Measurements from ENCODE around the gene GAS7.

The GAS7 gene

DNA sequence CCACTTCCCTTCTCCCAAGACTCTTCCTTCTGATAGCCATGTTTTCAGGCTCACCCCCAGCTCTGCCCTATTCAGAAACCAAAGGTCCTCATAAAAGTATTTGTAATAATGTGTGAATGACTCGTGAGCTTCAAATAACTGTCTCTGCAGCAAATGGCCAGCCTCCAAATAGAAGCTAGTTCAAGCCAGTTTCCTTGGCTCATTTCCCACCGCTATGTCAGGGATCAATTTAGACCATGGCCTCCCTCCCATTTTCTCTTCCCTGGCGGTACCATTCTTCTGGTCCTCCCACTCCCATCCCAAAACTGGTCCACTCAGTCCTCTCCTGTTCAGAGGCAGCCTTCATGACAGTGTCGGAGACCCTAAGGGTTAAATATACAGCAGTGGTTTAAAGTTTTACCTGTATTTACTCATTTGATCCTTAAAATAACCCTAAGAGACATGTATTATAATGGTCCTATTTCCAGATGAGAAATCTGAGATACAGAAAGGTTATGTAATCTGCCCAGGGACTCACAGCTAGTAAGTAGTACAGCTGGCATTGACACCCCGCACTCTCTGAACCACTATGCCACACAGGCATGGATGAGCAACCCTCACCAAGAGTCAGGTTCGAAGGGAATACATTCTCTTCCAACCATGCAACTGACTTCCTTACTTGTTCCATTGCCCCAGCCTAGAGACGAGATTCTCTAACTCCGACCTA, 42.9 kb downstream of the GAS7 start:
- Histone ChIP-seq H3K27ac (ENCODE audit: low read length) (no peak overlapping the region), H3K9ac (ENCODE audit: low read length in 2 of 2) (no peak overlapping the region), H3K4me3 (ENCODE audit: low read length in 2 of 2) (no peak overlapping the region), H3K27me3 (ENCODE audit: control insufficient read depth in 1 of 2, insufficient read depth in 2 of 2, low read length in 2 of 2) (no peaks in the 10 kb centered on the region), H3K36me3 (ENCODE audit: control insufficient read depth in 2 of 2, insufficient read depth in 2 of 2, low read length in 2 of 2) (no peaks in the 10 kb centered on the region), H3K9me3 (ENCODE audit: control insufficient read depth in 2 of 2, low read length in 2 of 2) (no peaks in the 10 kb centered on the region), H3K4me1 (ENCODE audit: control insufficient read depth, insufficient read depth, low read length) (peaks cover 5% of the 10 kb centered on the region)

DNA sequence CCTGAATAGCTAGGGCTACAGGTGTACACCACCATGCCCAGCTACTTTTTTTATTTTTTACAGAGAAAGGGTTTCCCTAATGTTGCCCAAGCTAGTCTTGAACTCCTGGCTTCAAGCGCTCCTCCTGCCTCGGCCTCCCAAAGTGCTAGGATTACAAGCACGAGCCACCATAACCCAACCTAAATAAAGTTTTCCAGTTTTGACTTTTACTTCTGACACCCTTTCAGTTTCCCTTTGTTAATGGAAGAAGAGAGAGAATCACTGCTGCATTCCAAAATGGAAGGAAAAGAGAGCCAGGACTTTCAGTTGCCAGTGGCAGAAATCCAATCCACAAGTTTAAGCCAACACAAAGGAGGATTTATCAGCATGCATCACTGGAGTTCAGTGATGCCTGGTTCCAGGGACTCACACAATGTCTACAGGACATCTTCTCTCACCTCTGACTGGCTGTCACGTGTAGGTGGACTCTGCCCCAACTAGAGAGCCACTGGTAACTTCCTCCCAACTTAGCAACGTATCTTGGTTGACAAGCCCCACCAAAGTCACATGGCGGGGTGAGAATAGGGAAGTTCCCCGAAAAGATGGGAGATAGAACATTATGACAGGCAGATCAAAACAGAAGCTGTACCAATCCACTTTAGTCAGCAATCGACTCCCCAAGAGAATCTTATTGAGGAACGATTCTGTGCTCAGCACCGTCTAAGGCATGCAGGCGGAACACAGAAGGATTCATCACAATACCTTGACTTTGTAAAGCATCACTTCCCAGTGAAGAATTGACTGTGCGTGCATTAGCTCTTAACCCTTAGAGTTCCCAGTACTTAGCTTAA, 46.5 kb downstream of the GAS7 start:
- no peak overlapping the region for H3K4me3 ChIP-seq (ENCODE audit: low read length in 2 of 2)

DNA sequence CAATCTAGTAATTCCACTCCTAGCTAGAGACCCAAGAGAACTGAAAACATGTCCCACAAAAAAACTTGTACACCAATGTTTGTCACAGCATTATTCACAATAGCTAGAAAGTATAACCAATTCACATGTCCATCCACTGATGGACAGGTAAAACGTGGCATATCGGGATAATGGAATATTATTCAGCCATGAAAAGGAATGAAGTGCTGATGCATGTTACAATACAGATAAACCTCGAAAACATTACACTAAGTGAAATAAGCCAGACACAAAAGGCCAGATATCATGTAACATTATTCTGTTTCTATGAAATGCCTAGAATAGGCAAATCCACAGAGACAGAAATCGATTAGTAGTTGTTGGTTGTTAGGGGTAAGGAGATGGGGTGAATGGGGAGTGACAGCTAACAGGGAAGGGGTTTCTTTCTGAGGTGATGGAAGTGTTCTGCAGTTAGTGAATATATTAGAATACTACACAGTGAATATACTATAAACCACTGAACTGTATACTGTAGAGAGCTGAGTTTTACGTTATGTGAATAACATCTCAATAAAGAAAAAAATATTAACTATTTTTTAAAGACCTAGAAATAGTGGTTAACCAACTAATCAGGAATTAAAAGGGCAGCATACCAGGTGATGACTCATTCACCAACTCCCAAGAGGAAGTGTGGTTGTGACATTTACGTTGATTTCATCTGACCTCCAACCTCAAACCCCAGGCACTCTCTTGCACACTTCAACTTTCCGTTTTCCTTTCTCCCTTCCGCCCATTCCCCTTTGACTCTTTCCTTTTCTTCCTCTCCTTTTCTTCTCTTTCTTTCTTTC, 48.6 kb downstream of the GAS7 start:
- Histone ChIP-seq H3K4me3 (ENCODE audit: low read length in 2 of 2) (no peak overlapping the region), H3K9ac (ENCODE audit: low read length in 2 of 2) (no peak overlapping the region), H3K27ac (ENCODE audit: low read length) (no peak overlapping the region), H3K4me1 (ENCODE audit: control insufficient read depth, insufficient read depth, low read length) (no peaks in the 10 kb centered on the region), H3K27me3 (ENCODE audit: control insufficient read depth in 1 of 2, insufficient read depth in 2 of 2, low read length in 2 of 2) (no peaks in the 10 kb centered on the region), H3K9me3 (ENCODE audit: control insufficient read depth in 2 of 2, low read length in 2 of 2) (no peaks in the 10 kb centered on the region), H3K36me3 (ENCODE audit: control insufficient read depth in 2 of 2, insufficient read depth in 2 of 2, low read length in 2 of 2) (no peaks in the 10 kb centered on the region)

More for the DNA sequence above, 46.5 kb downstream of the GAS7 start:
- no peak overlapping the region for H3K9ac ChIP-seq (ENCODE audit: low read length in 2 of 2)
- H3K36me3 ChIP-seq (ENCODE audit: control insufficient read depth in 2 of 2, insufficient read depth in 2 of 2, low read length in 2 of 2) = no peaks in the 10 kb centered on the region
- peaks cover 5% of the 10 kb centered on the region for H3K4me1 ChIP-seq (ENCODE audit: control insufficient read depth, insufficient read depth, low read length)
- H3K27ac ChIP-seq (ENCODE audit: low read length) = no peak overlapping the region
- H3K9me3 ChIP-seq (ENCODE audit: control insufficient read depth in 2 of 2, low read length in 2 of 2) = no peaks in the 10 kb centered on the region
- no peaks in the 10 kb centered on the region for H3K27me3 ChIP-seq (ENCODE audit: control insufficient read depth in 1 of 2, insufficient read depth in 2 of 2, low read length in 2 of 2)

DNA sequence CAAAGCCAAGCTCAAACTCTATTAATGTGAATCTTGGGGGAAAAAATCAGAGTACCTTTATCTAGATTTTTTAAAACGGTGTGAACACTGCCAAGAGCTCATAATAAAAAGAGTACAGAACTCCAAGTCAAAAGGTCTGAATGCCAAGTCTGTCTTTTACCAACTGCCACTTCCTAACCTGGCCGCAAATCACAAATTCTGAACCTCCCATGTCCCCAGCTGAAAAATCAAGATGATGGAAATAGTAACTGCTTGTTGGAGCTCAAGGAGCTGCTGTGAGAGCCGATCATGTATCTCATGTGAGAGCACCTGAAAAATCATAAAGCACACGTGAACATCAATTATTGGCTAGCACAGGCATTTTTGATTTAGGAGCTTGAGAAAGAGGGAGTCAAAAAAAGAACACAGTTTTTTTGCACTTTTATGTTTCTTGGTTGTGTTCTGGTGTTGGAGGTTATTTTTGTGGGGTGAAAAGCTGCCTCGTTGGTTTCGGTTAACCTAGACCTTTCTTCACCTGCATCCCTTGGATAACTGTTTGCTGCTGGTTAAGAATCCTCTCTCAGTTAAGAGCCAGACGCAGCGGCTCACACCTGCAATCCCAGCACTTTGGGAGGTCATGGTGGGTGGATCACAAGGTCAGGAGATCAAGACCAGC, 50.5 kb downstream of the GAS7 start:
- Histone ChIP-seq H3K9me3 (ENCODE audit: control insufficient read depth in 2 of 2, low read length in 2 of 2) (no peaks in the 10 kb centered on the region), H3K27ac (ENCODE audit: low read length) (no peak overlapping the region), H3K4me3 (ENCODE audit: low read length in 2 of 2) (no peak overlapping the region), H3K36me3 (ENCODE audit: control insufficient read depth in 2 of 2, insufficient read depth in 2 of 2, low read length in 2 of 2) (no peaks in the 10 kb centered on the region), H3K27me3 (ENCODE audit: control insufficient read depth in 1 of 2, insufficient read depth in 2 of 2, low read length in 2 of 2) (no peaks in the 10 kb centered on the region), H3K9ac (ENCODE audit: low read length in 2 of 2) (no peak overlapping the region), H3K4me1 (ENCODE audit: control insufficient read depth, insufficient read depth, low read length) (no peaks in the 10 kb centered on the region)

- Histone ChIP-seq H3K9me3 (ENCODE audit: control insufficient read depth in 2 of 2, low read length in 2 of 2) (no peaks in the 10 kb centered on the region), H3K4me1 (ENCODE audit: control insufficient read depth, insufficient read depth, low read length) (no peaks in the 10 kb centered on the region), H3K36me3 (ENCODE audit: control insufficient read depth in 2 of 2, insufficient read depth in 2 of 2, low read length in 2 of 2) (no peaks in the 10 kb centered on the region), H3K27me3 (ENCODE audit: control insufficient read depth in 1 of 2, insufficient read depth in 2 of 2, low read length in 2 of 2) (no peaks in the 10 kb centered on the region), H3K4me3 (ENCODE audit: low read length in 2 of 2) (no peak overlapping the region), H3K27ac (ENCODE audit: low read length) (no peak overlapping the region), H3K9ac (ENCODE audit: low read length in 2 of 2) (no peak overlapping the region)
Observed at GRCh38 chr17:10147040-10147439, 51.4 kb downstream of the GAS7 start.

GRCh38 chr17:10144982-10145381, 53.4 kb downstream of the GAS7 start:
- H3K4me3 ChIP-seq (ENCODE audit: low read length in 2 of 2) = no peak overlapping the region
- H3K27ac ChIP-seq (ENCODE audit: low read length) = no peak overlapping the region
- H3K27me3 ChIP-seq (ENCODE audit: control insufficient read depth in 1 of 2, insufficient read depth in 2 of 2, low read length in 2 of 2) = no peaks in the 10 kb centered on the region
- H3K9ac ChIP-seq (ENCODE audit: low read length in 2 of 2) = no peak overlapping the region
- H3K9me3 ChIP-seq (ENCODE audit: control insufficient read depth in 2 of 2, low read length in 2 of 2) = no peaks in the 10 kb centered on the region
- no peaks in the 10 kb centered on the region for H3K4me1 ChIP-seq (ENCODE audit: control insufficient read depth, insufficient read depth, low read length)
- no peaks in the 10 kb centered on the region for H3K36me3 ChIP-seq (ENCODE audit: control insufficient read depth in 2 of 2, insufficient read depth in 2 of 2, low read length in 2 of 2)

- no peak overlapping the region for H3K4me3 ChIP-seq (ENCODE audit: low read length in 2 of 2)
Observed at GRCh38 chr17:10144456-10144855, 54.0 kb downstream of the GAS7 start.

GRCh38 chr17:10141436-10141835, 57.0 kb downstream of the GAS7 start:
- no peak overlapping the region for H3K9ac ChIP-seq (ENCODE audit: low read length in 2 of 2)
- H3K4me3 ChIP-seq (ENCODE audit: low read length in 2 of 2) = no peak overlapping the region
- no peaks in the 10 kb centered on the region for H3K27me3 ChIP-seq (ENCODE audit: control insufficient read depth in 1 of 2, insufficient read depth in 2 of 2, low read length in 2 of 2)
- no peaks in the 10 kb centered on the region for H3K36me3 ChIP-seq (ENCODE audit: control insufficient read depth in 2 of 2, insufficient read depth in 2 of 2, low read length in 2 of 2)
- peaks cover 3% of the 10 kb centered on the region for H3K4me1 ChIP-seq (ENCODE audit: control insufficient read depth, insufficient read depth, low read length)
- H3K27ac ChIP-seq (ENCODE audit: low read length) = no peak overlapping the region
- no peaks in the 10 kb centered on the region for H3K9me3 ChIP-seq (ENCODE audit: control insufficient read depth in 2 of 2, low read length in 2 of 2)

More at GRCh38 chr17:10144456-10144855, 54.0 kb downstream of the GAS7 start:
- Histone ChIP-seq H3K27ac (ENCODE audit: low read length) (no peak overlapping the region), H3K4me1 (ENCODE audit: control insufficient read depth, insufficient read depth, low read length) (no peaks in the 10 kb centered on the region), H3K27me3 (ENCODE audit: control insufficient read depth in 1 of 2, insufficient read depth in 2 of 2, low read length in 2 of 2) (no peaks in the 10 kb centered on the region), H3K9ac (ENCODE audit: low read length in 2 of 2) (no peak overlapping the region), H3K36me3 (ENCODE audit: control insufficient read depth in 2 of 2, insufficient read depth in 2 of 2, low read length in 2 of 2) (no peaks in the 10 kb centered on the region), H3K9me3 (ENCODE audit: control insufficient read depth in 2 of 2, low read length in 2 of 2) (no peaks in the 10 kb centered on the region)

GRCh38 chr17:10139577-10139976, 58.8 kb downstream of the GAS7 start:
- Histone ChIP-seq H3K36me3 (ENCODE audit: control insufficient read depth in 2 of 2, insufficient read depth in 2 of 2, low read length in 2 of 2) (no peaks in the 10 kb centered on the region), H3K4me3 (ENCODE audit: low read length in 2 of 2) (no peak overlapping the region)

GRCh38 chr17:10136258-10136981, 62.0 kb downstream of the GAS7 start:
- peaks cover 11% of the 10 kb centered on the region for H3K4me1 ChIP-seq (ENCODE audit: control insufficient read depth, insufficient read depth, low read length)
- H3K4me3 ChIP-seq (ENCODE audit: low read length in 2 of 2) = no peak overlapping the region
- H3K9ac ChIP-seq (ENCODE audit: low read length in 2 of 2) = no peak overlapping the region
- H3K9me3 ChIP-seq (ENCODE audit: control insufficient read depth in 2 of 2, low read length in 2 of 2) = no peaks in the 10 kb centered on the region
- H3K36me3 ChIP-seq (ENCODE audit: control insufficient read depth in 2 of 2, insufficient read depth in 2 of 2, low read length in 2 of 2) = no peaks in the 10 kb centered on the region
- no peaks in the 10 kb centered on the region for H3K27me3 ChIP-seq (ENCODE audit: control insufficient read depth in 1 of 2, insufficient read depth in 2 of 2, low read length in 2 of 2)
- no peak overlapping the region for H3K27ac ChIP-seq (ENCODE audit: low read length)

More at GRCh38 chr17:10139577-10139976, 58.8 kb downstream of the GAS7 start:
- H3K27me3 ChIP-seq (ENCODE audit: control insufficient read depth in 1 of 2, insufficient read depth in 2 of 2, low read length in 2 of 2) = no peaks in the 10 kb centered on the region
- peaks cover 11% of the 10 kb centered on the region for H3K4me1 ChIP-seq (ENCODE audit: control insufficient read depth, insufficient read depth, low read length)
- H3K27ac ChIP-seq (ENCODE audit: low read length) = no peak overlapping the region
- H3K9ac ChIP-seq (ENCODE audit: low read length in 2 of 2) = no peak overlapping the region
- H3K9me3 ChIP-seq (ENCODE audit: control insufficient read depth in 2 of 2, low read length in 2 of 2) = no peaks in the 10 kb centered on the region

Data from stomach smooth muscle (tissue), 2 donors.